GM19099 (cell line): ENCODE data around the gene EPHA8.

ENCODE experiments used
- POLR2A ChIP-seq: IDR thresholded peaks from 3 replicates; pipeline ENCODE4 v1.6.1; 2011; ENCODE audit warnings: low read depth; ENCODE audit not compliant: insufficient read length; ENCODE audit errors: extremely low read depth

EPHA8 gene

GRCh38 chr1:22529901-22530621 is 33.2 kb upstream of the EPHA8 start:
- TF ChIP-seq POLR2A, result no peak

DNA sequence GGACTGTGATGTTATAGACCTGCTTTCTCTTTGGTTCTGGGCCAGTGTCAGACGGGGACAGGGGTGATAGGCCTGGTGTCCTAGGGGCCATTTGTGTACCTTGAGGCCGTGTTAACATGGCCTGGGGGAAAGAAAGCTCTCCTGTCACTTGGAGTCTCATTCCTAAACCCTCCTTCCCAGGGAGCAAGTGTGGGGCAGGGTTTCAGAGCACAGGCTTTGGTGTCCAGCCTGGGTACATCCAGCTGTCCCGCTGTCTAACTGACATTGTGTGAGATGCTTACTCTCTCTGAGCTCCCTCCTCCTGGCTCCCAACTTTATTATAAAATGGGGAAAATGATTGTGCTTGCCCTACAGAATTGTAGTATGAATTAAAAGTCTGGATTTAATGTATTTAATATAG is 32.6 kb upstream of the EPHA8 start:
- TF ChIP-seq POLR2A, result no peak

GRCh38 chr1:22531251-22531650 is 32.0 kb upstream of the EPHA8 start:
- TF ChIP-seq POLR2A, result no peak

GRCh38 chr1:22533244-22533895 is 29.9 kb upstream of the EPHA8 start:
- no peak for TF ChIP-seq POLR2A

- no peak for TF ChIP-seq POLR2A
Observed at GRCh38 chr1:22534951-22535350, 28.3 kb upstream of the EPHA8 start.

DNA sequence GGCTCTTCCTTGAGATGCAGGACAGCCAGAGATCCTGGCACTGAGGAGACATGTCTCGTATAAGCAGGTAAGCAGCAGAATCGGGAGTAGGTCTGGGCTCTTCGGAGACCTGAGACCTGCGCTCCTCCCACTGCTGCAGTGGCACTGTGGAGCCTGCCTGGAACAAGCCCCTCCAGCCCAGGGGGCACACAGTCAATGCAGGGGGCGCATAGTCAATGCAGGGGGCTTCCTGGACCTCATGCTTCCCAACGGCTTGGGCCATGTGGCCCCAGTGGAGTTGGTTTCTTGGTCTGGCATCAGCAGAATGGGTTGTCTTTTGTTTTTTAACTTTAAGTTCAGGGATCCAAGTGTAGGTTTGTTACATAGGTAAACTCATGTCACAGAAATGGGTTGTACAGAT is 27.9 kb upstream of the EPHA8 start:
- no peak for TF ChIP-seq POLR2A

GRCh38 chr1:22536506-22536905 is 26.8 kb upstream of the EPHA8 start:
- TF ChIP-seq POLR2A, result no peak

- no peak for TF ChIP-seq POLR2A
Observed at GRCh38 chr1:22537441-22538139, 25.7 kb upstream of the EPHA8 start.

DNA sequence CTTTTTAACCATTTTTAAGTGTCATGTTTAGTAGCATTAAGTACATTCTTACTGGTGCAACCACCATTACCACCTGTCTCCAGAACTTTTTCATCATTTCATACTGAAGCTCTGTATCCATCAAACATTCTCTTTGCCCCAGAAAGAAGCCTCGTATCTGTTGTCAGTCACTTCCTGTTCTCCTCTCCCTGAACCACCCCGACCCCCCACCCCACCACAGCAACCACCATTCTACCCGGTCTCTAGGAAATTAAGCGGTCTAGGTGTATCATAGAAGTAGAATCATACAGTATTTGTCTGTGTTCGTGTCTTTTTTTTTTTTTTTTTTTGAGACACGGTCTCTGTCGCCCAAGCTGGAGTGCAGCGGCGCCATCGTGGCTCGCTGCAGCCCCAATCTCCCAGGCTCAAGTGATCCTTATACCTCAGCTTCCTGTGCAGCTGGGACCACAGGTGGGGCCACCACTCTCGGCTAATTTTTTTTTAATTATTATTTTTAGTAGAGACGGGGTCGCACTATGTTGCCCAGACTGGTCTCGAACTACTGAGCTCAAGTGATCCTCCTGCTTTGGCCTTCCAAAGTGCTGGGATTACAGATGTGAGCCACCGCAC is 23.7 kb upstream of the EPHA8 start:
- no peak for TF ChIP-seq POLR2A

DNA sequence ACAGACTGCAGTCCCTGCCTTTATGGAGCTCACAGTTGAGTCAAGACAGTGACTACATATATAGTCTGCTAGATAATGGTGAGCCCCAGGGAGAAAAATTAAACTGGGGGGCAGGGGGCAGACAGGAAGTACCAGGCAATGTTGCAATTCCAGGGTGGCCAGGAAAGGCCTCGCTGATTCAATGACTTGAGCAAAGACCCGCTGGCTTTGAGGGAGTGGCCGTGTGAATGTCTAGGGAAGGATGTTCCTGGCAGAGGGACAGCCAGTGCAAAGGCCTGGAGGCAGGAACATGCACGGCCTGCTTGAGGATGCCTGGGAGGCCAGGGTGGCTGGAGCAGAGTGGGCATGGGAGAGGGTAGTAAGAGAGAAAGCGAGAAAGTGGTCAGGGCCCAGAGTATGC is 23.0 kb upstream of the EPHA8 start:
- TF ChIP-seq POLR2A, result no peak

DNA sequence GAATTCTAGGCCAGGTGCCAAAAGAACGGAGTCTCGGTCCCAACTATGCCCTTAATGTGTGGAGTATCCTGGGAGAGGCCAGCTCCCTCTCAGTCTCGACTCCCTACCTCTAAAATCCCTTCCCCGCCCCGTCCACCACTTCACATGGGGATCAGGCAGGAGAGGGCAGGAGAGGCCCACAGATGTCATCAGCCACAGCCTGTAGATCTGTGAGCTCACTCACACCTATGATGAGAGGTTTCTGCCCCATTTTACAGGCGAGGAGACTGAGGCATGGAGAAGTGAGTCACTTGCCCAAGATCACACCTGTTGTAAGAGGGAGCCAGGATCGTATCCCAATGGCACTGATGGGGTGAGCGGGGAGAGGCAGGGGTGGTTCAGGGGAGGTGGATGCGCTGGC is 20.4 kb upstream of the EPHA8 start:
- no peak for TF ChIP-seq POLR2A

- no peak for TF ChIP-seq POLR2A
Observed at GRCh38 chr1:22543679-22544078, 19.6 kb upstream of the EPHA8 start.

DNA sequence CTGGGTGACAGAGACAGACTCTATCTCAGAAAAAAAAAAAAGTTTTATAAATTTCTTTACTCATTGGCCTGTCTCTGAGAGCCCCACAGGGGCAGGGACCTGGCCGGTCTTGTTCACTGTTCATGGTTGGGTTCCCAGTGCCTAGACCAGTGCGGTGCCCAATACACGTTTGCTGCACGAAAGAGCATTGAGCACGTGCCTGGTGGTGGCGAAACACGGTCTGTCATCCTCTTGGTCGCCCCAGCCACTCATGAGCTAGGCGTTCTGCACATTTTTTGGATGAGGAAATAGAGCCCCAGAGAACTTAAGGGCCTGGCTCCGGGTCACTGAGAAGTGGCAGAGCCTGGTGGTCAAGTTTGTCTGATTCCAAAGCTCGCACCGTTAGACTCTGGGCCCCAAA is 18.7 kb upstream of the EPHA8 start:
- TF ChIP-seq POLR2A, result no peak

DNA sequence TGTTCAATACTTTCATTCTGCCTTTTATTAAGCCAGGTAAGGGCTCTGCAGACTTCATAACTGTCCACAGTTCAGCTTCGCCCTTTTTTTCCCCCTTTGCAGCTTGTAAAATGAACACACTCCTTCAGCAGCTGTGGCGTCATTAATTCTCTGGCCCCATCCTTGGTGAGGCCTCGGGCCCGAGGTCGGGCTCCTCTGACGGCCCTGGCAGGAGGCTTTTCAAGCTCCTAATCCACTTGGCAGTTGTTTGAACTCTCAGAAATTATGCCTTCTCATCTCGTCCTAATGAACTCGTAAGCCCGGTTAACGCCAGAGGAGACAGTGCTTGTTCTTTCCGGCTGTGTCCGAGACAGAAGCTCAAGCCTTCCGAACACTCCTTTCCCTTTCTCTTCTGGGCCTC is 18.1 kb upstream of the EPHA8 start:
- no peak for TF ChIP-seq POLR2A

GRCh38 chr1:22547186-22547817 is 16.0 kb upstream of the EPHA8 start:
- no peak for TF ChIP-seq POLR2A
